Limb (tissue), 2 donors: Measurements from ENCODE around the gene TEX2.
"Not testable (repeated sequence)": the region's sequence is repeated elsewhere in the genome, so short reads cannot be mapped to it uniquely, and the experiment has no call there.

Experiments used
- DNase-seq, 2 donors: peaks; one replicate each; pipeline ENCODE4 v3.0.0-alpha.2; 2016; ENCODE audit errors: extremely low spot score in 2 of 2

TEX2 gene

DNA sequence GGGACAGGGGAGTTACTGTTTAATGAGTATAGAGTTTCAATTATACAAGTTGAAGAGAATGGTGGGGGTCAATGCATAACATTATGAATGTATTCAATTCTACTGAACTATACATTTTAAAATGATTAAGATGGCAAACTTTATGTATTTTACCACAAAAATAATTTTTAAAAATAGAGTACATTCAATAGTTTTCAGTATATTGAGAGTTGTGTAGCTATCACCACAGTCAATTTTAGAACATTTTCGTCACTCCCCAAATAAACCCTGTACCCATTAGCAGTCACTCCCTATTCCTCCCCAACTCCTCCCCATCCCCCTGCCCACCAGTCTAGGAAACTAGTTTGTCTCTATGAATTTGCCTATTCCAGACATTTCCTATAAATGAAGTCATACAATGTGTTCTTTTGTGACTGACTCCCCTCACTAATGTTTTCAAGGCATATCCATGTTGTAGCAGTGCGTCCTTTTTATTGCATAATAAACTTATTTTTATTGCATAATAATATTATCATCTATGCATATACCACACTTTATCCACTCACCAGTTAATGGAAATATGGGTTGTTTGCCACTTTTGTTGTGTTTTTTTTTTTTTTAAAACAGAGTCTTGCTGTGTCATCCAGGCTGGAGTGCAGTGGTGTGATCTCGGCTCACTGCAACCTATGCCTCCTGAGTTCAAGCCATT, 80.6 kb downstream of the TEX2 start:
- no peak for DNase-seq

DNA sequence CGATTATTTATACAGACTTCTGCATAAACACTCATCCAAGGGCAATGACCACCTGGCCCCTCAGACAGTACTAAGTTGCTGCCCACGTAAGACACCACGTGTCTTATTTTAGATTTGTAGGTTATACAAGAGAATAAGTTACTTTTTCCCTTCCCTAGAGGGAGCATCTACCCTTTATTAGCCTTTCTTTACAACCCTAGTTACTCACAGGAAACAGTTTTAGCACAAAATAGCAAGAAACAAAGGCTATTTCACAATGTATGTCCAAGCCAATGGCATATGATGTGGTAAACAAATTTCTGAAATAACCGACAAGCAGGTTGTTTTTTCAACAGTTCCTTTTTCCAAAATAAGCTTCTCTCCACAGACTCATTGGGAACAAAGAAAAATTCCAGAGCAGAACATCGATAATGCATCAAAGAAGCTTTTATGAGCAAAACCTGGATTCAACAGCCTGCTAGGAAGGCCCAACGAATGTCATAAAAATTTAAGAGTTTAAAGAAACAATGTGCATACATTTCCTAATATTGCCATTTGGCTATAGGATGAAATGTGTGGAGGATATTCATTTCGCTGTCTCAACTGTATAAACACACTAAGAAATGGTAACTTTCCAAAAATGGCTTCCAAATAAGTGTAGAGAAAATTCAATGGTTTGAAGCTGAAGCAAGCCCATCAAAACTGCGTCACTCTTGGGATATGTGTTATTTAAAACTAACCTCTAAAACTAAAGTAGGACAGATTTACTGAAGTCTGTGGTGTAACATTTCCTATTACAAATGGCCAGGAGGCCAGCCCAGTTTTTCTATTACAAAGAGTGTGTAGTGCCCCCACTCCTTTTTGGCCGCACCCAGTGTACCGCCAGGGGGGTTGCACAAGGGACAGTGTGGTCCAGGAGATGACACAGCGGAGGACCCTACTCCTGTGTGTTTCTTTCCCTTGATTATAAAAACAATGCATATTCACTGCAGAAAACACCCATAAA, 82.7 kb downstream of the TEX2 start:
- no peak for DNase-seq

DNA sequence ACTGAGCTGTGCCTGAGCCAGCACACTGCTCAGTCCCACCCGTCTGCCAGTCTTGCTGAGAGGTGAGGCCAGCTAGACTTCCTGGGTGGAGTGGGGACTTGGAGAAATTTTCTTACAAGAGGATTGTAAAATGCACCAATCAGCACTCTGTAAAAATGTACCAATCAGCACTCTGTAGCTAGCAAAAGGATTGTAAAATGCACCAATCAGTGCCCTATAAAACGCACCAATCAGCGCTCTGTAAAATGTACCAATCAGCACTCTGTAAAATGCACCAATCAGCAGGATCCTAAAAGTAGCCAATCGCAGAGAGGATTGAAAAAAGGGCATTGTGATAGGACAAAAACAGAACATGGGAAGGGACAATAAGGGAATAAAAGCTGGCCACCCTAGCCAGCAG, 84.0 kb downstream of the TEX2 start:
- not testable (repeated sequence) for DNase-seq

GRCh38 chr17:64178011-64178825, 84.8 kb downstream of the TEX2 start:
- DNase-seq, result peak in 1 of 2 donors; percentile 62

GRCh38 chr17:64177311-64178010, 85.6 kb downstream of the TEX2 start:
- DNase-seq, result no peak

DNA sequence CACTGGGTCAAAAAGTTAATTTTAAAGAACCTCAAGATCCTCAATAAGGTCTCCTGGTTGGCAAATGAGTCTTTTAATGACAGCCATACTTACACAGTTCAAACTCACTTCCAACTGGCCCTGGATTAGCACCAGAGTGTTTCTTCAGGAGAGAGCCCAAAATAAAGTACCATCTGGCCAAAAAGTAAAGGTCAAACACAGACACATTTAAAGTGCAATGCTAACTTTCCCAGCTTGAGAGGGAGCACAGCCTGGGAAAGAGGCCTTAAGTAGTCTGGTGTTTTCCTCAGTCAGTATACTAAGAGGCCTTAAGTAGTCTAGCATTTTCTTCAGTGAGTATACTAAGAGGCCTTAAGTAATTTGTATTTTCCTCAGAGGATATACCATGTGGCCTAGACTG, 86.5 kb downstream of the TEX2 start:
- DNase-seq, result no peak

DNA sequence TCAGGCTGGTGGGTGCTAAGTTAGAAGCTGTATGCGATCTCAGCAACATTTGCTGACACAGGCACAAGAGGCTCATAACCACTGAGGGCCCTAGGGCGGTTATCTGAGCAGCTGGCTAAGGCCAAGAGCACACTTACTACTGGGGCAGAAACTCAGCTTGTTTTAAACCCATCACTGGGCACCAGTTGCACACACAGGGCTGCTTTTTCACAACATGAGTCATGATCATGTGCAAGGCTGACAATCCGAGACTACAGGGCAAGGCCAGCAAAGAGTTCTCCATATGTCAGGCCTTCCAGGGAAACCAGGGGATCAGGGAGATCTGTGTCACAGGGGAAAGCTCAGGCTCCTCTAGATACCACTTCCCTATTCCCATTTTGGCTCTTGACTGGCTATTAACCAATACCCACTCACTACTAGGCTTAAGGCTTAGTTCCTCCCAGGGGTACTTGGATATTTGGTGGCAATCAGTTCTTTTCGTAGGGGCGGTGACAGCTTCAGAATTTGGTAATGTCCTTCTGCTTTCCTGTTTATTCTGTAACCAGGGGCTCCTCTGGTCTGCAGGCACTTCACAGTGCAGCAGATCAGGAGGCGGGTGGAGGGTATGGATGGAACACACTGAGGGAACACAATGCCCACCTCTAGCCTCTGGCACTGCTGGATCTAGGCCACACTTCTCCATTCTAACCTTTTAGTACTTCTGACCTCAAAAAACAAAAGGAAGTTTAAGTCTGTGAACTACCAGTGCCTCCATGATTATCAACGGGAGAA, 88.2 kb downstream of the TEX2 start:
- DNase-seq, result no peak

DNA sequence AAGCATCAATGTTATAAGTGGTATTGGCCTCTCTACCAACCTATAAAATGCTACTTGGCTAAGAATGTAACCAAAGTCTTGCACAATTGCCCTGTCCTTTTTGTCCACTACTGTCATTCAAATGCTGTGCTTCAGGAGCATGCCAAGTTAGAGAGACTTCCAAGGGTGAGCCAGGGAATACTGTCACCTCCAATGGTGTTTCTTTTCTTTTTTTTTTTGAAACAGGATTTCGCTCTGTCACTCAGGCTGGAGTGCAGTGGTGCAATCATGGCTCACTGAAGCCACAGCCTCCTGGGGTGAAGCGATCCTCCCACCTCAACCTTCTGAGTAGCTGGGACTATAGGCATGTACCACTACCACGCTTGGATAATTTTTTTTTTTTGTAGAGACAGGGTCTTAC, 89.4 kb downstream of the TEX2 start:
- no peak for DNase-seq

GRCh38 chr17:64172510-64172909, 90.5 kb downstream of the TEX2 start:
- no peak for DNase-seq

- no peak for DNase-seq
These were observed 92.0 kb downstream of the TEX2 start for GRCh38 chr17:64171041-64171440.

DNA sequence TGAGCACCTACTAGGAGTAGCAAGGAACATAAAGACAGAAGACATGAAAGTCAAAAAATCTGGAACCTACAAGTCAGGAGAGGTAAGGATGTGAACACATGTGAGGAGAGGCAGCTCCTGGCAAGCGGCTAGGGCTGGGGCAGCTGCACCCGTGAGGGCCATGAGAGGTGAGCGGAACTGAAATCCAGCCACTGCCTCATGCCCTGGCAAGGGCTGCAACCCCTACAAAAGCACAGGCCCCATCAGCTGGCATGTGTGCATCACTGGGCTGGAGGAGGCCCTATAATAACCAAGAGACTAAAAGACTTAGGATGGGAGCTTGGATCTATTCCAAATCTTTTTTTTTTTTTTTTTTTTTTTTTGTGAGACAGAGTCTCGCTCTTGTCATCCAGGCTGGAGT, 92.8 kb downstream of the TEX2 start:
- no peak for DNase-seq

GRCh38 chr17:64167666-64168065, 95.4 kb downstream of the TEX2 start:
- not testable (repeated sequence) for DNase-seq

DNA sequence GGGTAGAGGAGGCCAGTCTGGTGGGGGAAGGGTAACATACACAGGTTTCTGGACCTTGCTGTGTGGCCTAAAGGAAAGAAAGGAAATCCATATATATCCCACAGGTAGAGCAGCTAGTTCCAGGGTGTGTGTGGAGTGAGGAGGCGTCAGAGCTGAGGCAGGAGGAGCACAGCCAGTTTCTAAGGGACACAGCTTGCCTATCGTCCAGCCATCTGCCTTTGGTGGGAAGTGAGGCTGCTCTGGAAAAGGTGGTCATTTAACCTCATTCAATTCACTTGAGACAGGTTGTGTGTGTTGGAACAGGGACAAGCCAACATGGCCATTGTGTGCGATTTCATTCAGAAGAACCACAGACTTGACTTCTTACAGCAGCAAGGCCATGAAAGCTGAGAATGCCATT, 96.2 kb downstream of the TEX2 start:
- DNase-seq, result no peak

- no peak for DNase-seq
These were observed 97.7 kb downstream of the TEX2 start for GRCh38 chr17:64165347-64165746.

DNA sequence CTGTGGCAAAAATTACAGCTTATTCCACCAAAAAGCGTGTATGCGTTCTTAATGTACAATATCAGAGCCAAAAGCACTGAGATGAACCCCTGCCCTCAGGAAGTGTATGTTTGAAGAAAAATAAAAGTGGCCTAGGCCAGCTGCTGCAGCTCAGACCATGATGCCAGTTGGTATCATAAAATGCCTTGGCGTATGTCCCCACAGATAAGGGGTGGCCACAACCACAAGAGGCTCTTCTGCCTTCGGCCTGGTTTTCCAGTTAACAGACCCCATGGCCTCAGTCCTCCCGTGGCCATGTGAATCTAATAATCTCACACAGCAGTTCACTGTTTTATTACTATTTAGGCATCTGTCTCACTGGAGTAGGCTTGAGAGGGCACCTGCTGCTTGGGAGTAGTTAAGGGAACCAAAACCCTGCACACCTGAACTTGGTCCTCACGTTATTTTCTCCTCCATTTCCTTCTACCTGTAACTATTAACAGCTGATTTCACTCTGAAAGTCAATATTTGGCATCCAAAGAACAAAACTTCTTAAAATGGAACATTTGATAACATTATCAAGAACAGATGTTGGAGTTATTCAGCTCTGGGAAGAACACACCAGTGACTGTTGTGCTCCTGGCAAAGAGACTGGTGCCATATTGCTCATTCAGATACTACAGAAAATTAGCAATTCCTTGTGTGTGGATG, 98.3 kb downstream of the TEX2 start:
- no peak for DNase-seq

- DNase-seq, result no peak
These were observed 99.6 kb downstream of the TEX2 start for GRCh38 chr17:64163468-64163867.

- DNase-seq, result no peak
These were observed 100.5 kb downstream of the TEX2 start for GRCh38 chr17:64162554-64162953.

- DNase-seq, result no peak
These were observed 101.5 kb downstream of the TEX2 start for GRCh38 chr17:64161380-64162176.

- no peak for DNase-seq
These were observed 102.7 kb downstream of the TEX2 start for GRCh38 chr17:64160378-64160777.
